WTC11 (cell line): Measurements from ENCODE around the gene PTPRN2.

Source experiments
- GRHL2 ChIP-seq: fragments of 250-450 bp; sonication (Bioruptor Pico); IDR thresholded peaks from 2 replicates; pipeline ENCODE4 v1.8.0; 2022; ENCODE audit warnings: mild to moderate bottlenecking, moderate library complexity; ENCODE audit not compliant: insufficient replicate concordance, severe bottlenecking
- KAT7 ChIP-seq: sonication (generic); formaldehyde crosslinking; IDR thresholded peaks from 2 replicates; pipeline ENCODE4 v1.8.1; 2023; ENCODE audit warnings: missing genetic modification reagents, mild to moderate bottlenecking, borderline replicate concordance
- TF ChIP-seq, protein P1 (sequence below): sonication (generic); formaldehyde crosslinking; IDR thresholded peaks from 2 replicates; pipeline ENCODE4 v1.8.1; 2023; ENCODE audit warnings: mild to moderate bottlenecking, missing genetic modification reagents, moderate library complexity
- TF ChIP-seq, protein P2 (sequence below): fragments of 200-600 bp; IDR thresholded peaks from 2 replicates; pipeline ENCODE4 v1.8.0; 2022; ENCODE audit warnings: antibody characterized with exemption

DNA sequence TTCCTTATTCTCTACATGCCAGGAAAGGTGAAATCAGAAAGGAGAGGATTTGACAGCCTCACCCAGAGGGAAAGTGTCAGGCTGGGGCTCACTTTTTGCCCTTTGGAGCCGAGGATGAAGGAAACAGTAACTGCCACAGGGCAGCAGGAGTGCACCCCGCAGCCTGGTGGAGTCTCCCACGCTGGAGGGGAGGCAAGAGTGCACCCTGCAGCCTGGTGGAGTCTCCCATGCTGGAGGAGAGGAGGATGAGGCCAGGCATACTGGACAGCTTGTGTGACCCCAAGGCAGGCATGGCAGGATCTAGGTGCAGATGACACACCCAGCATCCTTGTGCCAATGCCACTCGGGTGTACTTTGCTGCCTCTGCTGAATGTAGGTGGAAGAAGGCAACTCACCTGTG lies 766.8 kb downstream of the PTPRN2 start:
- TF ChIP-seq KAT7 (no peak), GRHL2 (no peak)
- TF ChIP-seq, protein P1, sequence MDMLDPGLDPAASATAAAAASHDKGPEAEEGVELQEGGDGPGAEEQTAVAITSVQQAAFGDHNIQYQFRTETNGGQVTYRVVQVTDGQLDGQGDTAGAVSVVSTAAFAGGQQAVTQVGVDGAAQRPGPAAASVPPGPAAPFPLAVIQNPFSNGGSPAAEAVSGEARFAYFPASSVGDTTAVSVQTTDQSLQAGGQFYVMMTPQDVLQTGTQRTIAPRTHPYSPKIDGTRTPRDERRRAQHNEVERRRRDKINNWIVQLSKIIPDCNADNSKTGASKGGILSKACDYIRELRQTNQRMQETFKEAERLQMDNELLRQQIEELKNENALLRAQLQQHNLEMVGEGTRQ (CRISPR knock-in tag): no peak
- TF ChIP-seq, protein P2, sequence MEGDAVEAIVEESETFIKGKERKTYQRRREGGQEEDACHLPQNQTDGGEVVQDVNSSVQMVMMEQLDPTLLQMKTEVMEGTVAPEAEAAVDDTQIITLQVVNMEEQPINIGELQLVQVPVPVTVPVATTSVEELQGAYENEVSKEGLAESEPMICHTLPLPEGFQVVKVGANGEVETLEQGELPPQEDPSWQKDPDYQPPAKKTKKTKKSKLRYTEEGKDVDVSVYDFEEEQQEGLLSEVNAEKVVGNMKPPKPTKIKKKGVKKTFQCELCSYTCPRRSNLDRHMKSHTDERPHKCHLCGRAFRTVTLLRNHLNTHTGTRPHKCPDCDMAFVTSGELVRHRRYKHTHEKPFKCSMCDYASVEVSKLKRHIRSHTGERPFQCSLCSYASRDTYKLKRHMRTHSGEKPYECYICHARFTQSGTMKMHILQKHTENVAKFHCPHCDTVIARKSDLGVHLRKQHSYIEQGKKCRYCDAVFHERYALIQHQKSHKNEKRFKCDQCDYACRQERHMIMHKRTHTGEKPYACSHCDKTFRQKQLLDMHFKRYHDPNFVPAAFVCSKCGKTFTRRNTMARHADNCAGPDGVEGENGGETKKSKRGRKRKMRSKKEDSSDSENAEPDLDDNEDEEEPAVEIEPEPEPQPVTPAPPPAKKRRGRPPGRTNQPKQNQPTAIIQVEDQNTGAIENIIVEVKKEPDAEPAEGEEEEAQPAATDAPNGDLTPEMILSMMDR: no peak
